ENCODE measurements around the gene DDO. TPM values are rescaled to one million over a fixed set of nuclear protein-coding genes. Genes with fewer than 3 reads are reported as not detected.

The DDO gene
- total and polyA plus RNA-seq, 2 of the 4 experiments (the other 2 are of a cell fraction): 0.15 to 0.18 TPM

GRCh38 chr6:110439356-110439755, 24.0 kb upstream of the DDO start:
- Histone ChIP-seq H3K36me3 (ENCODE audit: control insufficient read depth, insufficient read depth, low read length) (no peaks in the 10 kb centered on the region), H3K9me3 (ENCODE audit: control insufficient read depth, insufficient read depth, low read length) (no peaks in the 10 kb centered on the region), H4K91ac (ENCODE audit: insufficient read depth, low read depth, low read length) (no peak overlapping the region), H3K9me1 (ENCODE audit: insufficient read depth, low read length) (no peaks in the 10 kb centered on the region), H2BK5ac (ENCODE audit: low read depth, low read length, poor library complexity, severe bottlenecking) (no peak overlapping the region), H3K23ac (ENCODE audit: low read depth, low read length) (no peak overlapping the region), H3K56ac (ENCODE audit: extremely low read depth, insufficient read depth, low read length) (no peak overlapping the region), H3K4me2 (ENCODE audit: low read depth, low read length) (no peak overlapping the region), H2AK5ac (ENCODE audit: low read depth, low read length) (no peak overlapping the region), H2BK120ac (ENCODE audit: low read depth, low read length) (no peak overlapping the region), H4K5ac (ENCODE audit: low read depth, low read length) (no peak overlapping the region), H3K9ac (ENCODE audit: low read depth, low read length) (no peak overlapping the region), H3K27me3 (ENCODE audit: control insufficient read depth, insufficient read depth, low read length) (peaks cover 3% of the 10 kb centered on the region), H3K27ac (ENCODE audit: insufficient read depth, low read length) (no peak overlapping the region), H2BK20ac (ENCODE audit: low read depth, low read length) (no peak overlapping the region), H3K14ac (replicated peaks; ENCODE audit: low read depth, low read length) (no peak overlapping the region), H3K4me1 (ENCODE audit: control insufficient read depth, insufficient read depth, low read length) (no peaks in the 10 kb centered on the region), H3K4ac (ENCODE audit: low read depth, low read length) (no peak overlapping the region), H3K4me3 (ENCODE audit: insufficient read depth, low read depth, low read length) (no peak overlapping the region), H4K20me1 (ENCODE audit: insufficient read depth, low read length) (no peaks in the 10 kb centered on the region), H2AK9ac (replicated peaks; ENCODE audit: low read depth, low read length, poor library complexity) (no peak overlapping the region), H3K18ac (ENCODE audit: low read depth, low read length) (no peak overlapping the region), H3K79me1 (ENCODE audit: low read depth in 1 of 2, low read length in 2 of 2) (no peaks in the 10 kb centered on the region), H2BK15ac (ENCODE audit: low read depth, low read length) (no peak overlapping the region), H2AFZ (replicated peaks; ENCODE audit: low read length, poor library complexity) (no peak overlapping the region), H4K8ac (ENCODE audit: low read depth in 2 of 2, low read length in 2 of 2) (no peak overlapping the region)
- WGBS, 2 experiments (ENCODE audit: extremely low coverage in 2 of 2, insufficient read length in 1 of 2): no CpG with 5 or more reads among the region's 5 CpGs
- no peak for TF ChIP-seq RAD21 (IDR thresholded peaks at IDR 0.05; ENCODE audit: low read length)
- no peak for TF ChIP-seq CEBPB (IDR thresholded peaks at IDR 0.05; ENCODE audit: low read depth, low read length)
- TF ChIP-seq SMC3 (IDR thresholded peaks at IDR 0.05; ENCODE audit: low read depth, low read length): no peak
- TF ChIP-seq POLR2A (IDR thresholded peaks at IDR 0.05; ENCODE audit: low read depth, low read length): no peak
- TF ChIP-seq ELK1 (IDR thresholded peaks at IDR 0.05; ENCODE audit: borderline replicate concordance, low read depth, low read length): no peak
- TF ChIP-seq, protein P1, sequence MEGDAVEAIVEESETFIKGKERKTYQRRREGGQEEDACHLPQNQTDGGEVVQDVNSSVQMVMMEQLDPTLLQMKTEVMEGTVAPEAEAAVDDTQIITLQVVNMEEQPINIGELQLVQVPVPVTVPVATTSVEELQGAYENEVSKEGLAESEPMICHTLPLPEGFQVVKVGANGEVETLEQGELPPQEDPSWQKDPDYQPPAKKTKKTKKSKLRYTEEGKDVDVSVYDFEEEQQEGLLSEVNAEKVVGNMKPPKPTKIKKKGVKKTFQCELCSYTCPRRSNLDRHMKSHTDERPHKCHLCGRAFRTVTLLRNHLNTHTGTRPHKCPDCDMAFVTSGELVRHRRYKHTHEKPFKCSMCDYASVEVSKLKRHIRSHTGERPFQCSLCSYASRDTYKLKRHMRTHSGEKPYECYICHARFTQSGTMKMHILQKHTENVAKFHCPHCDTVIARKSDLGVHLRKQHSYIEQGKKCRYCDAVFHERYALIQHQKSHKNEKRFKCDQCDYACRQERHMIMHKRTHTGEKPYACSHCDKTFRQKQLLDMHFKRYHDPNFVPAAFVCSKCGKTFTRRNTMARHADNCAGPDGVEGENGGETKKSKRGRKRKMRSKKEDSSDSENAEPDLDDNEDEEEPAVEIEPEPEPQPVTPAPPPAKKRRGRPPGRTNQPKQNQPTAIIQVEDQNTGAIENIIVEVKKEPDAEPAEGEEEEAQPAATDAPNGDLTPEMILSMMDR (conservative IDR thresholded peaks at IDR 0.05; ENCODE audit: low read depth, low read length): no peak
- no peak for TF ChIP-seq RFX5 (IDR thresholded peaks at IDR 0.05; ENCODE audit: low read depth, low read length)
- TF ChIP-seq MXI1 (IDR thresholded peaks at IDR 0.05; ENCODE audit: borderline replicate concordance, low read depth, low read length): no peak
- no peak for TF ChIP-seq FOS (IDR thresholded peaks at IDR 0.05; ENCODE audit: low read depth, low read length)
- no peak for TF ChIP-seq RCOR1 (IDR thresholded peaks at IDR 0.05; ENCODE audit: insufficient replicate concordance, low read length)
- no peak for TF ChIP-seq CHD1 (IDR thresholded peaks at IDR 0.05; ENCODE audit: low read depth, low read length)
- TF ChIP-seq MAFK (IDR thresholded peaks at IDR 0.05; ENCODE audit: low read depth, low read length): no peak
- no peak for TF ChIP-seq BHLHE40 (IDR thresholded peaks at IDR 0.05; ENCODE audit: low read depth, low read length)
- no TSS peak for BruUV-seq (replicated peaks)
- ATAC-seq (ENCODE audit: low read depth) (no peak), DNase-seq (no peak)
- dilution Hi-C loops (cut with HindIII; ENCODE audit: low sequenced_read_pairs, unreplicated experiment) (no loop called here), in situ Hi-C loops (cut with MboI; ENCODE audit: low sequenced_read_pairs) (no loop called here), intact Hi-C loops (cut with micrococcal nuclease) (no loop called here)
- ChIA-PET CTCF (interaction anchor here (1.0 kb wide), 1 partner anchor 212 kb away, joined by 3 read pairs; no protein-coding TSS in a partner anchor), POLR2A (ENCODE audit: unreplicated experiment) (no interaction called here)
